Hippocampal formation (tissue), 2 donors: ENCODE results near the gene MKNK2.
A peak's percentile ranks its signal among the peaks of the same experiment; 100 is the strongest.

ENCODE experiments used
- DNase-seq, 2 donors: peaks; one replicate each; lab custom pipeline; 2025; lab: John Stamatoyannopoulos, UW

The MKNK2 gene

GRCh38 chr19:2032296-2032941 lies 18.6 kb downstream of the MKNK2 start:
- DNase-seq: peak; percentile 94 to 96

- DNase-seq: no peak
Measured at GRCh38 chr19:2027361-2027760, 23.7 kb downstream of the MKNK2 start.

GRCh38 chr19:2026770-2027169 lies 24.3 kb downstream of the MKNK2 start:
- no peak for DNase-seq

GRCh38 chr19:2022289-2022688 lies 28.8 kb downstream of the MKNK2 start:
- DNase-seq: no peak

GRCh38 chr19:2021453-2022140 lies 29.4 kb downstream of the MKNK2 start:
- DNase-seq: no peak

GRCh38 chr19:2018752-2019151 lies 32.3 kb downstream of the MKNK2 start:
- DNase-seq: no peak

GRCh38 chr19:2016041-2016807 lies 34.8 kb downstream of the MKNK2 start:
- DNase-seq: peak; percentile 60 to 87

GRCh38 chr19:2015608-2015950 lies 35.5 kb downstream of the MKNK2 start, which contains the start of gene BTBD2:
TSS of gene BTBD2 (minus strand) at chr19:2015714. CDS start at chr19:2015703, 11 bp downstream.
- peak; percentile 59 to 77 for DNase-seq

- DNase-seq: no peak
Measured at GRCh38 chr19:2014731-2015607, 36.1 kb downstream of the MKNK2 start.

- no peak for DNase-seq
Measured at GRCh38 chr19:2014131-2014571, 36.9 kb downstream of the MKNK2 start.

- DNase-seq: no peak
Measured at GRCh38 chr19:2013683-2013961, 37.4 kb downstream of the MKNK2 start.

GRCh38 chr19:2012941-2013682 lies 37.9 kb downstream of the MKNK2 start:
- DNase-seq: no peak

GRCh38 chr19:2011169-2011568 lies 39.9 kb downstream of the MKNK2 start:
- no peak for DNase-seq

- no peak for DNase-seq
Measured at GRCh38 chr19:2010135-2010668, 40.8 kb downstream of the MKNK2 start.

GRCh38 chr19:2003874-2004273 lies 47.2 kb downstream of the MKNK2 start:
- DNase-seq: no peak

GRCh38 chr19:1999856-2000515 lies 51.1 kb downstream of the MKNK2 start:
- no peak for DNase-seq

GRCh38 chr19:1998712-1999708 lies 52.0 kb downstream of the MKNK2 start:
- DNase-seq: no peak

GRCh38 chr19:1997353-1998233 lies 53.5 kb downstream of the MKNK2 start:
- no peak for DNase-seq
